Measurements from ENCODE around the gene TICAM1.

- TF ChIP-seq PAX5 (IDR thresholded peaks at IDR 0.05; ENCODE audit: insufficient read depth, low read length, severe bottlenecking) (no peak), POLR2A (IDR thresholded peaks at IDR 0.05; ENCODE audit: low read depth, low read length) (no peak), POLR2AphosphoS5 (IDR thresholded peaks at IDR 0.05; ENCODE audit: low read depth, low read length) (no peak), POU2F2 (IDR thresholded peaks at IDR 0.05; ENCODE audit: low read depth, low read length) (no peak)
Measured at GRCh38 chr19:4859697-4860096, 28.2 kb upstream of the TICAM1 start.

Data from GM12891 (cell line).